HEK293T (cell line): ENCODE data around the gene PAX2.

Experiments used
- ELF4 ChIP-seq: fragments of 450-650 bp; IDR thresholded peaks from 2 replicates; pipeline ENCODE4 v1.6.1; 2017; ENCODE audit warnings: antibody characterized with exemption
- FOXA1 ChIP-seq: fragments of 450-650 bp; IDR thresholded peaks from 2 replicates; pipeline ENCODE4 v1.6.1; 2016; ENCODE audit warnings: mild to moderate bottlenecking
- PKNOX1 ChIP-seq: fragments of 450-650 bp; IDR thresholded peaks from 2 replicates; pipeline ENCODE4 v1.6.1; 2016

DNA sequence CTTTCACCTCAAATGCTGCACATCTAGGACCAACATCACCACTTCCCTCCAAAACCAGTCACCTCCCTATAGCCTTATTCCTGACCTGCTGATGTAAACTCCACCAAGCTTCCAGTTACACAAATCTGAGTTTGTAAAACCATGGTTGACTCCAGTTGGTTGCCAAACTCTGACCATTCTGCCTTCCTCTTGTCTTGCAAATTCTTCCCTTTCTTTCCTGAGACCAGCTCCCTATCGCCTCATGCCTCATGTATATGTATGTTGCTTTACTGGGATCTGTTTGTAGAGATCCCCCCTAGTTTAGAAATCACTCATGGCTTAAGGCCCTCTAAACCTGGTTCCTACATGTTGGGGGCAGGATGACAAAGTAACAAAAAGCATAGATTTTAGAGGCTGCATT is 31.3 kb downstream of the PAX2 start:
- TF ChIP-seq ELF4: no peak
- no peak for TF ChIP-seq FOXA1
- no peak for TF ChIP-seq PKNOX1
